ENCODE measurements around the gene GPX7.

Gene GPX7

GRCh38 chr1:52621950-52622349 lies 19.8 kb downstream of the GPX7 start:
- no peaks in the 10 kb centered on the region for H3K4me1 ChIP-seq (ENCODE audit: insufficient read depth, poor library complexity, severe bottlenecking)
- H3K27ac ChIP-seq (ENCODE audit: poor library complexity, severe bottlenecking): no peak overlapping the region
- no peak for TF ChIP-seq CTCF (IDR thresholded peaks at IDR 0.05; ENCODE audit: poor library complexity, severe bottlenecking)
- H3K9me3 ChIP-seq (ENCODE audit: severe bottlenecking): peaks cover 3% of the 10 kb centered on the region
- no peak for ATAC-seq (ENCODE audit: low read depth)
- no peaks in the 10 kb centered on the region for H3K36me3 ChIP-seq (ENCODE audit: low read depth)
- H3K27me3 ChIP-seq (ENCODE audit: insufficient read depth, poor library complexity, severe bottlenecking): no peaks in the 10 kb centered on the region
- no peak for DNase-seq (ENCODE audit: low spot score)
- no peak overlapping the region for H3K4me3 ChIP-seq (ENCODE audit: severe bottlenecking)

GRCh38 chr1:52623812-52624211 lies 21.6 kb downstream of the GPX7 start:
- Histone ChIP-seq H3K4me3 (ENCODE audit: severe bottlenecking) (no peak overlapping the region), H3K9me3 (ENCODE audit: severe bottlenecking) (peaks cover 3% of the 10 kb centered on the region), H3K4me1 (ENCODE audit: insufficient read depth, poor library complexity, severe bottlenecking) (no peaks in the 10 kb centered on the region), H3K36me3 (ENCODE audit: low read depth) (no peaks in the 10 kb centered on the region), H3K27me3 (ENCODE audit: insufficient read depth, poor library complexity, severe bottlenecking) (no peaks in the 10 kb centered on the region), H3K27ac (ENCODE audit: poor library complexity, severe bottlenecking) (no peak overlapping the region)
- ATAC-seq (ENCODE audit: low read depth) (no peak), DNase-seq (ENCODE audit: low spot score) (no peak)
- TF ChIP-seq CTCF (IDR thresholded peaks at IDR 0.05; ENCODE audit: poor library complexity, severe bottlenecking): no peak

- Histone ChIP-seq H3K36me3 (ENCODE audit: low read depth) (no peaks in the 10 kb centered on the region), H3K27ac (ENCODE audit: poor library complexity, severe bottlenecking) (no peak overlapping the region), H3K9me3 (ENCODE audit: severe bottlenecking) (peaks cover under 1% of the 10 kb centered on the region), H3K27me3 (ENCODE audit: insufficient read depth, poor library complexity, severe bottlenecking) (no peaks in the 10 kb centered on the region), H3K4me3 (ENCODE audit: severe bottlenecking) (no peak overlapping the region), H3K4me1 (ENCODE audit: insufficient read depth, poor library complexity, severe bottlenecking) (no peaks in the 10 kb centered on the region)
- no peak for TF ChIP-seq CTCF (IDR thresholded peaks at IDR 0.05; ENCODE audit: poor library complexity, severe bottlenecking)
- ATAC-seq (ENCODE audit: low read depth): no peak
- DNase-seq (ENCODE audit: low spot score): no peak
These were observed 24.9 kb downstream of the GPX7 start for GRCh38 chr1:52627028-52627427.

- H3K9me3 ChIP-seq (ENCODE audit: severe bottlenecking): no peaks in the 10 kb centered on the region
- no peak overlapping the region for H3K4me3 ChIP-seq (ENCODE audit: severe bottlenecking)
- H3K27ac ChIP-seq (ENCODE audit: poor library complexity, severe bottlenecking): no peak overlapping the region
- H3K36me3 ChIP-seq (ENCODE audit: low read depth): no peaks in the 10 kb centered on the region
- ATAC-seq (ENCODE audit: low read depth): peak; percentile 24; the same call in 2 of the 3 replicates
- TF ChIP-seq CTCF (IDR thresholded peaks at IDR 0.05; ENCODE audit: poor library complexity, severe bottlenecking): no peak
- H3K4me1 ChIP-seq (ENCODE audit: insufficient read depth, poor library complexity, severe bottlenecking): no peaks in the 10 kb centered on the region
- H3K27me3 ChIP-seq (ENCODE audit: insufficient read depth, poor library complexity, severe bottlenecking): peaks cover 2% of the 10 kb centered on the region
- no peak for DNase-seq (ENCODE audit: low spot score)
These were observed 26.6 kb downstream of the GPX7 start for GRCh38 chr1:52628614-52629324.

- no peak overlapping the region for H3K4me3 ChIP-seq (ENCODE audit: severe bottlenecking)
- peaks cover 2% of the 10 kb centered on the region for H3K27me3 ChIP-seq (ENCODE audit: insufficient read depth, poor library complexity, severe bottlenecking)
- no peaks in the 10 kb centered on the region for H3K36me3 ChIP-seq (ENCODE audit: low read depth)
- DNase-seq (ENCODE audit: low spot score) (no peak), ATAC-seq (ENCODE audit: low read depth) (peak; percentile 44; the same call in 2 of the 3 replicates)
- TF ChIP-seq CTCF (IDR thresholded peaks at IDR 0.05; ENCODE audit: poor library complexity, severe bottlenecking): no peak
- no peaks in the 10 kb centered on the region for H3K9me3 ChIP-seq (ENCODE audit: severe bottlenecking)
- no peak overlapping the region for H3K27ac ChIP-seq (ENCODE audit: poor library complexity, severe bottlenecking)
- no peaks in the 10 kb centered on the region for H3K4me1 ChIP-seq (ENCODE audit: insufficient read depth, poor library complexity, severe bottlenecking)
These were observed 27.1 kb downstream of the GPX7 start for GRCh38 chr1:52629325-52629643.

Measured in RWPE2 (cell line).